Stimulated activated CD4-positive, alpha-beta T cell treated with anti-CD3 and anti-CD28 coated beads, Interleukin-15, amount 100 ng/mL, for 1 hour (primary cell): ENCODE results near the gene HES1.

ENCODE experiments used
- DNase-seq, 2 donors: peaks; one replicate each; pipeline ENCODE4 v3.0.0-alpha.2; 2020; ENCODE audit warnings: low read depth in 1 of 2, low spot score in 1 of 2

HES1 gene

GRCh38 chr3:194165271-194166018 lies 29.5 kb downstream of the HES1 start:
- DNase-seq, result no peak

GRCh38 chr3:194166682-194167479 lies 30.9 kb downstream of the HES1 start:
- DNase-seq, result no peak

GRCh38 chr3:194167480-194168282 lies 31.7 kb downstream of the HES1 start:
- no peak for DNase-seq

GRCh38 chr3:194168994-194169393 lies 33.0 kb downstream of the HES1 start:
- DNase-seq, result no peak

GRCh38 chr3:194169595-194169994 lies 33.6 kb downstream of the HES1 start:
- DNase-seq, result no peak

GRCh38 chr3:194170793-194171192 lies 34.8 kb downstream of the HES1 start:
- DNase-seq, result no peak

GRCh38 chr3:194174406-194174805 lies 38.5 kb downstream of the HES1 start:
- no peak for DNase-seq

- DNase-seq, result no peak
Measured at GRCh38 chr3:194174980-194175379, 39.0 kb downstream of the HES1 start.

GRCh38 chr3:194176274-194176991 lies 40.5 kb downstream of the HES1 start:
- no peak for DNase-seq

GRCh38 chr3:194177141-194177540 lies 41.2 kb downstream of the HES1 start:
- no peak for DNase-seq

GRCh38 chr3:194178128-194178527 lies 42.2 kb downstream of the HES1 start:
- no peak for DNase-seq

- DNase-seq, result no peak
Measured at GRCh38 chr3:194178669-194179068, 42.7 kb downstream of the HES1 start.

GRCh38 chr3:194180570-194180969 lies 44.6 kb downstream of the HES1 start:
- no peak for DNase-seq

GRCh38 chr3:194181612-194182529 lies 45.9 kb downstream of the HES1 start:
- DNase-seq, result no peak

GRCh38 chr3:194183271-194183670 lies 47.3 kb downstream of the HES1 start:
- DNase-seq, result no peak

GRCh38 chr3:194184265-194184751 lies 48.4 kb downstream of the HES1 start:
- no peak for DNase-seq

GRCh38 chr3:194184801-194185200 lies 48.9 kb downstream of the HES1 start:
- DNase-seq, result no peak

GRCh38 chr3:194185221-194185620 lies 49.3 kb downstream of the HES1 start:
- DNase-seq, result no peak

GRCh38 chr3:194187233-194187944 lies 51.4 kb downstream of the HES1 start:
- DNase-seq, result no peak
